Mucosa of stomach (tissue), 1 donor: ENCODE data around the gene PRKAG1.

Experiments
- H3K27me3 ChIP-seq: one replicate; pipeline ENCODE4 v1.7.0; 2013; ENCODE audit warnings: mild to moderate bottlenecking, low read length; ENCODE audit not compliant: control insufficient read depth, insufficient read depth
- H3K36me3 ChIP-seq: one replicate; pipeline ENCODE4 v1.7.0; 2013; ENCODE audit warnings: low read length; ENCODE audit not compliant: control insufficient read depth, insufficient read depth
- H3K4me1 ChIP-seq: one replicate; pipeline ENCODE4 v1.7.0; 2013; ENCODE audit warnings: mild to moderate bottlenecking, low read length; ENCODE audit not compliant: control insufficient read depth, insufficient read depth
- H3K4me3 ChIP-seq: one replicate; pipeline ENCODE4 v1.7.0; 2013; ENCODE audit warnings: low read length
- H3K9ac ChIP-seq: one replicate; pipeline ENCODE4 v1.7.0; 2013; ENCODE audit warnings: mild to moderate bottlenecking, low read length, moderate library complexity
- H3K9me3 ChIP-seq: one replicate; pipeline ENCODE4 v1.7.0; 2013; ENCODE audit warnings: mild to moderate bottlenecking, low read length, moderate library complexity; ENCODE audit not compliant: control insufficient read depth
- donor health status: Pancreatic carcinoma.

The PRKAG1 gene

GRCh38 chr12:48960834-48961233 is 57.7 kb downstream of the PRKAG1 start:
- no peak overlapping the region for H3K9ac ChIP-seq
- peaks cover 5% of the 10 kb centered on the region for H3K27me3 ChIP-seq
- H3K4me1 ChIP-seq = peaks cover 14% of the 10 kb centered on the region
- H3K4me3 ChIP-seq = no peak overlapping the region
- H3K9me3 ChIP-seq = no peaks in the 10 kb centered on the region
- no peaks in the 10 kb centered on the region for H3K36me3 ChIP-seq

DNA sequence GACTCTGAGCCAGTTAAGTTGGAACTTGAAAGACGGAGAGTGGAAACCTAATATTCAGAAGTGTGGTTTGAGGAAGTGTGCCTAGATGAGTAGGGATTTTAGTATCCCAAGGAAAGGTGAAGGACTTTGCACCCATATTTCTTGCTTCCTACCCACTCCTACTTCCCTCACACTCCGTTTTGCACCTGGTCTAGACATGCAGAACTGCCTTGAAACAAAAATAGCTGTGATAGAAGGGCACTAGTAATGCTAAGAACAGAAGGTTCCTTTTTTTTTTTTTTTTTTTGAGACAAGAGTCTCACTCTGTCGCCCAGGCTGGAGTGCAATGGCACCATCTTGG is 60.6 kb downstream of the PRKAG1 start:
- Histone ChIP-seq H3K36me3 (no peaks in the 10 kb centered on the region), H3K27me3 (peaks cover 5% of the 10 kb centered on the region), H3K9ac (peak overlapping the region; percentile 79), H3K4me1 (peaks cover 17% of the 10 kb centered on the region), H3K9me3 (no peaks in the 10 kb centered on the region), H3K4me3 (peak overlapping the region; percentile 20)

- no peaks in the 10 kb centered on the region for H3K36me3 ChIP-seq
- peak within 1 kb of the TSS; percentile 20 for H3K4me3 ChIP-seq
- peak within 1 kb of the TSS; percentile 79 for H3K9ac ChIP-seq
- peaks cover 17% of the 10 kb centered on the region for H3K4me1 ChIP-seq
- H3K9me3 ChIP-seq = no peaks in the 10 kb centered on the region
- H3K27me3 ChIP-seq = peaks cover 5% of the 10 kb centered on the region
Measured at GRCh38 chr12:48957141-48958048, 61.2 kb downstream of the PRKAG1 start, which contains the start of gene ARF3. ARF3 (minus strand) TSS chr12:48957487; CDS start chr12:48941095, 16,392 bp downstream.

GRCh38 chr12:48956279-48957140 is 62.1 kb downstream of the PRKAG1 start:
- peak overlapping the region; percentile 79 for H3K9ac ChIP-seq
- peak overlapping the region; percentile 20 for H3K4me3 ChIP-seq
- H3K36me3 ChIP-seq = no peaks in the 10 kb centered on the region
- H3K9me3 ChIP-seq = no peaks in the 10 kb centered on the region
- peaks cover 17% of the 10 kb centered on the region for H3K4me1 ChIP-seq
- peaks cover 5% of the 10 kb centered on the region for H3K27me3 ChIP-seq

DNA sequence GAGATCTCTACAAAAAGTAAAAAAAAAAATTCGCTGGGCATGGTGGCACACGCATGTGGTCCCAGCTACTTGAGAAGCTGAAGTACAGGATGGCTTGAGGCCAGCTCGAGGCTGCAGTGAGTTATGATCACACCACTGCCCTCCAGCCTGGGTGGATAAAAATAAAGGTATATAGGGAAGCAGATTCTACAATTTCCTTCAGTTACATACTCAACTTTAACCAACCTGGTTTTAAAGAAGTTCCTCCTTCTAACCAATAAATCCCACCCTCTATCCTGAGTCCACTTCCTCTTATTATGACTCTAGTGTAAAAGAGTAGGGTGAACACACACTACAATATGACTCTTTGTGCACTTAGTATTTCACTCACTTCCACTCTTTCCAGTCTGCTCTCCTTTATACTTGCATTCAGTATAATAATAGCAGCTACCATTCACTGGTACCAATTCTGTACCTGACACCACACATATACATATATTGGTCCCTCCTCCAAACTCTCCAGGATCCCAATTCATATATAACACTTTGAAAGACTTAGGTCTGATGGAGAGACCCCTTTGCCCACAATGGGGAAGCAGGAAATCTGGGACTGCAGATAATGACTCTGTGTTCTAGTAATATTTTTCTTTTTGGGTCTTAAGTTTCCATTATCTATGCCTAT is 63.6 kb downstream of the PRKAG1 start:
- H3K27me3 ChIP-seq = no peaks in the 10 kb centered on the region
- no peak overlapping the region for H3K9ac ChIP-seq
- no peaks in the 10 kb centered on the region for H3K36me3 ChIP-seq
- no peak overlapping the region for H3K4me3 ChIP-seq
- no peaks in the 10 kb centered on the region for H3K9me3 ChIP-seq
- peaks cover 17% of the 10 kb centered on the region for H3K4me1 ChIP-seq

DNA sequence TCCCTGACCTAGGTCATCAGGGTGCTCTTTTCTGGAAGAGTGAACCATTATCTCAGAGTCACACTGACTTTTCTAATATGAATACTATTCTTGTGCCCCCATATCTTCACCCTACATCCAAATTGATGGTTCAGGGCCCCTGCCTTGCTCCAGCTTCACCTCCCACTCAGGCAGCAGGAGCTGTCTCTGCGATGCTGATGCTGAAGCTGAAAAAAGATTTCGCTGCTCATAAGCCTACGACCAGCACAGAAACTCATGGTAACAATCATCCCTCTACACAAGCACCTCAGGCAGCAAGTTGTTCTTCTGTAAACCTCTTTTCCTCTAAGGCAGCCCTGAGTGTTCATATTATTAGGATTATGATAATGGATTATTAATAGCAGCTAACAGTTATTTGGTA is 64.5 kb downstream of the PRKAG1 start:
- Histone ChIP-seq H3K9me3 (no peaks in the 10 kb centered on the region), H3K36me3 (no peaks in the 10 kb centered on the region), H3K4me3 (no peak overlapping the region), H3K9ac (no peak overlapping the region), H3K4me1 (peaks cover 17% of the 10 kb centered on the region), H3K27me3 (no peaks in the 10 kb centered on the region)

DNA sequence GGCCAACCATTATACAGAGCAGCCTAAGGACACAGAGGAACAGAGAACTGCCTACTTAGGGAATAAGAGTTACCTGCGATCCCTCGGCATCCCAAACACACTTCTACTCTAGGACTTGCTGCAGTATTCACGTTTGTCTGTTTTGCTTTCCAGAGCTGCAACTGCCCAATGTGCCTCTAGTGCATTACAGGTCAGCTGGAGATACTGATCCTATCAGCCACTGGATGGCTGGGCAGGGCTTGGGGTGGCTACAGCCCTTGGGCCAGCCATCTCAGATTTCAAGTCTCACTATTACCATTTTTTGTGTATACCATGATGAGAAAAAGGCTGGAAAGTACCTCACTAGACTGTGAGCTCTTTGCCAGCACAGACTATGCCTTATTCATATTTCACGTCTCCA is 65.9 kb downstream of the PRKAG1 start:
- H3K4me1 ChIP-seq = peaks cover 13% of the 10 kb centered on the region
- no peaks in the 10 kb centered on the region for H3K9me3 ChIP-seq
- no peak overlapping the region for H3K4me3 ChIP-seq
- no peaks in the 10 kb centered on the region for H3K27me3 ChIP-seq
- H3K36me3 ChIP-seq = no peaks in the 10 kb centered on the region
- no peak overlapping the region for H3K9ac ChIP-seq
